Measurements from ENCODE around the gene ZC3H12A.

- TF ChIP-seq CTCF (IDR thresholded peaks at IDR 0.05; ENCODE audit: low read depth, low read length) (no peak), EZH2phosphoT487 (IDR thresholded peaks at IDR 0.05; ENCODE audit: low read depth) (no peak)
These were observed 32.4 kb downstream of the ZC3H12A start for GRCh38 chr1:37506740-37507139.
